NOMO-1 treated with dmso at 0.1 percent for 144 hours (cell line): Measurements from ENCODE around the gene EPYC.

Experiments
- DNase-seq: peaks from one replicate; lab custom pipeline; 2025; ENCODE audit not compliant: unreplicated experiment; lab: John Stamatoyannopoulos, UW

The EPYC gene

DNA sequence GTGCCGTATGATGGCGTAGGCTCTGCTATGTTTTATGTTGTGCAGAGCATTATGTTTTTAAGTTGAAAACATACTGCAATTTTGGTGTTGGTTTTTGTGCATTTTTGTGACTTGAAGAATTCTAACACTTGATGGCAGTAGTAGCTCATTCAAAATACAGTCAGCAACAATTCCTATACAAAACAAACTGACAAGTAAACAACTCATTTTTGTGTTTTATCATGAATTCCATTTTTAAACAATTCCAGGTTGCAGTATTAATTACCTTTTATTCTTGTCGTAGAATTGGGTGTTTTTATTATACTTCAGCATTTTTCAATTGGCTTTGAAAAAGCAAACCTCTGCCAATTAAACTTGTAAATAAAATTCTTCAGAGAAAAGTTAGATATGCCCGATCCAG lies 45.7 kb downstream of the EPYC start:
- no peak for DNase-seq

DNA sequence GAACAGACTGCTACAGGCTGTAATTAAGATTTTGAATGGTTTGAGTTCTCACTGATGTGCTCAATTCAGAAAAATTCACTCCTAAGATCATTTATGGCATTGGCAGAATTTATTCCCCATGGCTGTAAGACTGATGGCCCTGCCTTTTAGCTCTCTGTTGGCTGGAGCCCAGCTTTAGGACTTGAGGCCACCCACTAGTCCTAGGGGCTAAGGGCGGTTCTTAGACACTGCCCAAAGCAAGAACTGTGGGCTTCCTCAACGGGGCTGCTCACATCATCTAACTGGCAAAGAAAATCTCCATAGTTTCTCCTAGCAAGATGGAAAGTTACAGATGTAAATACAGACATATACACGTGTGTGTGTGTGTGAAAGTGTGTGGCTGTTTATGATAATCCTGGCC lies 46.4 kb downstream of the EPYC start:
- DNase-seq: no peak

DNA sequence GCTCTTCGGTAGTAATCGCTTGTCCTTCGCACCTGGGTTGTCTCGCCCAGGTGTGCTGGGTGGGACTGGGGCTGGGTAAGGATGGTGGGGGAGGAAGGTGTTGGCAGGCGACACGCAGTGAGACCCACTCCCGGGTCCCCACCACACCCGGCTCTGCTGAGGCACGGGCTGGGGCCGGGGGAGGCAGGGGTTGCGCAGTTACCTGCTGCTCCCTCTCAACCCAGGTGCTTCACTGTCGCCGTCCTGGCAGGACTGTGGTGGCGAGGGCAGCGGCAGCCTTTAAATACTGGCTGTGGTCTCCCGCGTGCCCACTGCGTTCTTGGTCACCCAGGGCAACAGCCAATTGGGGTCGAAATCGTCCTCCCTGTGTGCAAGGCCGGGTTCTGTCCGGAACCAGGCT lies 49.9 kb downstream of the EPYC start, which contains the start of gene CCER1:
CCER1 (minus strand) TSS at position 256 of the 400 bp plus-strand sequence. CDS start 434 bp downstream, outside the sequence.
- no peak for DNase-seq

DNA sequence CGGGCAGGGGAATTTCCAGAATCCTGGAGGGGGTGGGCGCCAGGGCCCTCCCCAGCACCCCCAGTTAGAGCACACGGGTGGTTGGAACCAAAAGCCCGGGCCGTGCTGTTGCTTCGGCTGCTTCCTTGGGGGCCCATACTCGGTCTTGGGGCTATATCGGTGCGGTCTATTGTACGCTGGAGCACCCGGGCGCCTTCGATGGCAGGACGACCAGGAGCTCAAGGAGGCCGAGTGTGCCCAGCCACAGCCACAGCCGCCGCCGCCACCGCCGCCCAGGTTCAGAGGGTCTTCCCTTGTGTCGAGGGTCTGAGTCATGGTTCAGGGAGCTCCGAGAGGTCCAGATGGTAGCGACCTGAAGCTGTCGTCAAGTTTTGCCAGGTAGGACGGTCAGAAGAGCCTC lies 50.3 kb downstream of the EPYC start:
- no peak for DNase-seq

DNA sequence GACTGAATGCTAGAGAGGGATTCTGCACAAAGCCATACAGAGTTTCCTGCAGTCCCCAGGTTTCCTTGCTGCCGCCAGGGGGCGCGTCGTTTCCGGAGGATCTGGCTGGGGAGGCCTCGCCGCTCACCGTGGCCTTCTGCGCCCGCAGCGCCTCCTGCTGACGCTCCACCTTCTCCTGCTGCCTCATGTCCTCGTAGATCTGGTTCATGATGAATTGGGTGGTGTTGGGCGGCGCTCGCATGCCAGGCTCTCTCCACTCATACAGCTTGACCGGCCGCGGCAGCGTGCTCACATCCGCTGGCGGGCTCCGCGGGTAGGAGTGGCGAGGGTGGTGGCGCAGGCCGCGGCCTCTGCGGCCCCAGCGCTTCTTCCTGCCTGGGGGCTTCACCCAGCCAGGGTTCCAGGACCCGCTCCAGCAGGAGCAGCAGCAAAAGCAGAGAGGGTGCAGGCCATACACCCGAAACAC lies 50.8 kb downstream of the EPYC start:
- no peak for DNase-seq

DNA sequence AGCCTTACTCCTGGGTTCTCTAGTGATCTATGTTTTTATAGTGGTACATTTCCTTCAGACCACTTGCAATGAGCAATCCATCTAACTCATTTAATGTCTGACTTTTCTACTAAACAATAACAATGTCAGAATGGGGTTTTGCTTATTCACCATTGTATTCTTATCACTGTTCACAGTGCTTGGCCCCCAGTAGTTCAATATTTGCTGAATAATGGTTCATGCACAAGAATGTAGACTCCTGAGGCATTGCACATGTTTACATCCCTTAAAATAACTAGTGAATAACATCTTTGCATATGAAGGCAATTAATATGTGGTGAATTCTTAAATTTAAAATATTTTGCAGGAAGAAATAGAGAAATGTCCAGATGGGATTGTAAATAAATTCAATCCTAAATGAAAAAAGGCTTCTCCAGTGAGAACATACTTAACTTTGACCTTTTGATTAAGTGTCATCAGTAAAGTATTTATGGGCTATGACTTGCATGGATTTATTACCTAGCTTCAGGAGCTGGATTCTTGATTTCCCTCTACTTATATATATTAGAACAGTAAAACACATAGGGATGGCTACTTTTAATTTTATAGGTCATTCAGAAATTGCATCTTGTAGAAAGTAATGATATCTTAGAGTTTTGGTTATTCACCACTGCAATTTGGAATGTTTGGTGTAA lies 53.2 kb downstream of the EPYC start:
- DNase-seq: no peak

DNA sequence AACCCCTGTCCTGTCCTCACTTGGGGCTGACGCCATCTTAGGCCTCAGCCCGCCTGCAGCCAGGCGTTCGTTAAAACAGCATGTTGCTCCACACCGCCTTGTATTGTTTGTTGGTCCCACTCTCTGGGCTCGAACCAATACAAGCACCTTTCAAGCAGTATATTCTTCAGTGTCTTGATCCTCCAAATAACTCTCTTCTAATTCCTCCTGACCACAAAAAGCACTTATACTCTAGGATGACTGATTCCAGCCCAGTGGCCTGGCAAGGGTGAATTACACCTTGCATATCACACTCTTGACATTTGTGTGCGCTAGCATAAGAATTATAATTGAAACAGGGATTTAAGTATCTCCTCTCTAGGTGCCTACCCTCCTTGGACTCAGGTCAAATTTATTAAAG lies 56.9 kb downstream of the EPYC start:
- DNase-seq: no peak

DNA sequence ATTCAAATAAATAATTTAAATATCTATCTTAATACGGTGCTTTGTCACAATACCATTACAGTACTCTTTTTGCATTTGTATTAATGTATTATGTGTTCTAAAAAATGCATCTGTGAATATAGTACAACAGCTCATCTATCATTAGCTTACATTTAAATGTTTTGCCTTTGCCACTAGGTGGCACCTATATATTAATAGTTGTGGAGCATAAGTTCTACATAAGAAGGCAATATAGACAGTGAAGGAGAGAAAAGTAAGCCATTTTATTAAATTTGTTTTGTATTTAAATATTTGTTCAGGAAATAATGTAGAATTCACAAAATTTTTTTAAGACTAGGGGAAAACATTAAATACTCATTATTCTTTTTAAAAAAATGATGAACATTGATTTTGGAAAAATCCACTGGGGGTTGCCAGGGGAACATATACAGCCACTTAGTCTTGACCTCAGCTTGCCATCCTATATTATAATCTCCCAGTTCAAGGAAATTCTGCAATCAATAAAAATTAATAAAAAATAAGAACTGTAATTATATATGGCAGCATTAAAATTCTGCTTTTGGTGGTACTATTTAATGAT lies 59.6 kb downstream of the EPYC start:
- no peak for DNase-seq

DNA sequence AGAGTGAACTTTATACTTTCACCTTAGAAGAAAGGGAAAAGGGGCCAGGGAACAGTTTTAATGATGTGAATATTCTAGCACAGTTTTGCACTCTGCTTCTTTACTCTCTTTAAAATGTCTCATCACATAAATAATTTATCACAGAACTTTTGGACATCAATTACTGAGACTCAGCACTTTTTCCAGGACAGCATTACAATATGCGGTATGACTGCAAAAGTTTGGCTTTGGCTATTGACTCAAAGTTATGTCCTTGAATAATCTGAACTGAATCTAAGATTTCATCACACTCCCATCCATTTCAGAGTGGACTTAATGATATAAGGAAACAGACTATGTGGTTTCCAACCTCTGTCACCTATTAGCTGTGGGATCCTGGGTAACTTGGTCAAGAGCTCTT lies 61.5 kb downstream of the EPYC start:
- DNase-seq: no peak

DNA sequence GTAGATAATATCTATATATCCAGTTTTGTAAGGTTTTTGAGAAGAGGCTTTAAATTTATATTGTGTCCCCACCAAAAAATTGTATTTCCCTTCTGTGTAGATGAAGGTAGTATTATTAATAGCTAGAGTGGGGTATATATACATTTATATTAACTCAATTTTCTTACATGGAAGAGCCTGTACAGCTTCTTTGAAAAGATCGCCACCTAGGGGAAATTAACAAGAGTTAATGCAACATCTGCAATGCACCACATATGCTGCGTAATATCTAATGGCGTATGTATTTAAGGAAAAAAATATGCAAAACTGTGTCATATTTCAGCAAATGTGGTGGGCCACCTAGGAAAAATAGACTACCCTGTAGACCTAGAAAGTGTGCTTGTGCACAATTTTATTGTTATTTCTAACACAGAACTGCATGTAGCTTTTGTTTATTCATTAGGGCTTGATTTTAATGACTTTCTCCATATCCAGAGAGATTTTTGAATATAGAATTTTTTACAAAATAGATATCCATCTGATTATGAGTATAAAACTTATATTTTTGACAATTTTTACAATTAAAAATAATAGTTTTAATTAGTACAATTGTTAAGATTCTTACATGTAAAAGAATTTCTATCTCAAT lies 63.8 kb downstream of the EPYC start:
- no peak for DNase-seq

DNA sequence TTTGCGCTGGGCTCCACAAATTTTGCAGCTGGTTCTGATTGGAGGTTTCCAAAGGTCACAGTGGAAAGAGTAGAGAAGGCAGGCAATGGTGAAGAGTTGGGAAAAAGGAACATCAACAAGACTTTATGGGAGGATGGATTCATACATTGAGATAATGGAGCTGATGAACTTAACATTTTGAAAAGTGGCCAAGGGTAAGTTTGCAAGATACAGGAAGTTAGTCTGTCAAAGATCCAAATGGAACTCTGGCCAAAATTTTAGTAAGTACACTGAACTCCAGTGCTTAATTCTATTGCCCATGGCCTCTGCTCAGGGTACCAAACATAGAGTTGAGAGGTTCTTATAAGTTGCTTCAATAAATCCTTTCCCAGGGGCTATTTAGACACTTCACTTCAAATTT lies 65.4 kb downstream of the EPYC start:
- DNase-seq: no peak

DNA sequence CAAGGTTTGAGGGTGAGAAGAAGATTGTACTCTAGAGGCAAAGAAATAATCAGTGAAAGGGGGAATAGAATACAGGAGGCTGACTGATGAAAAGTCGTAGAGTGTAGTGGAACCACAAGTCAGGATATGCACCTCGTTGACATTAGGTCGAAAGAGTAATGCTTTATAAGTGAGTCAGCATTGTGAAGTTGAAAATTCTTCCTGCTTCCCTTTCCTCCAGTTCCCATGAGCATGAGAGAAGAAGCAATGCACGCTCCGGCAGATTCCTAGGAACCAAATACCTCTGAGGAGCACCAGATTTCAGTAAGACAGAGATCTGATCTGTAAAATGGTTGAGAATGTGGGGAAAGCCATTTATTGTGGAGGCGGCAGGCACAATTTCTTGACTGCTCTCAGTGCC lies 66.3 kb downstream of the EPYC start:
- no peak for DNase-seq

DNA sequence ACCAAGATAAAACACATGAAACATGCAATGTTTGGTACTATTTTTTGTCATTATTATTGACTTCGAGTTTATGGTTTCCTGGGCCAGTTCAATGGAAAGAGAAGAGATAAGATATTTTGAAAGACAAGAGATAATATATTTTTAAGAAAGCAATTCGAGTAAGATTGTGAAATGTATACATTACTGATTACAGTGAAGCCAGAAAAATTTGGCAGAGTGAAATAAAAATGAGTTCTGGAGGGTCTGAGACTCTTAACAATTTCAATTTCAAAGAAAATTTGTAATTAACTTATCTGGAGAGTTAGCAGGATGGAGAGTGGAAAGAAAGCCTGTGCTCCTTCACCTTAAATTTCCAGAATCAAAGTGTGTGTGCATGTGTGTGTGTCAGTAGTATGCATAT lies 67.1 kb downstream of the EPYC start:
- no peak for DNase-seq

DNA sequence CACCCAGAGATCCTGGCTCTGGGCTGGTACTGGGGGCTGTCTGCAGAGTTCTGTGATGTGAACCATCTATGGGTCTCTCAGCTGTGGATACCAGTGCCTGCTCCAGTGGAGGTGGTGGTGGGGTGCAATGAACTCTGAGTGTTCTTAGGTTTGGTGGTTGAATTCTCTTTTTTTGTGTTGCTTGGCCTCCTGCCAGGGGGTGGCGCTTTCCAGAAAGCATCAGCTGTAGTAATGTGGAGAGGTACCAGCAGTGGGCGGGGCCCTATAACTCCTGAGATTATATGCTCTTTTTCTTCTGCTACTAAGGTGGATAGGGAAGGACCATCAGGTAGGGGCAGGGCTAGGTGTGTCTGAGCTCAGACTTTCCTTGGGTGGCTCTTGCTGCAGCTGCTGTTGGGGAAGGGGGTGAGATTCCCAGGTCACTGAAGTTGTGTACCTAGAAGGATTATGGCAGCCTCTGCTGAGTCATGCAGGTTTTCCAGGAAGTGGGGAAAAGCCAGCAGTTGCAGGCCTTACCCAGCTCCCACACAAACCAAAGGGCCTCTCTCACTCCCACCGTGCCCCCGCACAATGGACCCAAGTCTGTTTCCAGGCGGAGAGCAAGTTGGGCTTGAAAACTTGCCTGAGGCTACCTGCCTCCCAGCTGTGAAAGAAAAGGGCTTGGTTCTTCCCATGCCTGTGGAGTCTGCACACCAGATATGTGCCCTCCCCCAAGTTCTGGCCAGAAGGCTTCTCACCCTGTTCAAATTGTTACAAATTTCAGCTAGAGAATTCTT lies 68.4 kb downstream of the EPYC start:
- DNase-seq: no peak

DNA sequence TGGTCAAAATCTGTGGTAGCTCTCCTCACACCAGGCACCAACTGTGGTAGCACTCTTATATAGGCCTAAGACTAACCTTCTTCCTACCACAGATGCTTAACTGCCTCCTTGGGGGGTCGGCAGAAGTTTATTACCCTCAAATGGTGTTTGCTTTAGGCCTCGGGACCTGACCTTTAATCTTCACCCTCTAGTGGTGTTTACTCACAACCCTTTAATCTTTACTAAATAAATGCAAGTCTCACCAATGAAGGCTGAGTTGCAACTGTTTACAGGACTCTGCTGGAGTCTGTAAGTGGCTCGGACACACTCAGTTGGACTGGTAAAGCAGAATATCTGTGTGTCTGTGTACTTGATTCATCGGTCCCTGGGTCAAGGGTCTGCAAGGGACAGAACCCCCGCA lies 79.2 kb downstream of the EPYC start:
- DNase-seq: no peak

DNA sequence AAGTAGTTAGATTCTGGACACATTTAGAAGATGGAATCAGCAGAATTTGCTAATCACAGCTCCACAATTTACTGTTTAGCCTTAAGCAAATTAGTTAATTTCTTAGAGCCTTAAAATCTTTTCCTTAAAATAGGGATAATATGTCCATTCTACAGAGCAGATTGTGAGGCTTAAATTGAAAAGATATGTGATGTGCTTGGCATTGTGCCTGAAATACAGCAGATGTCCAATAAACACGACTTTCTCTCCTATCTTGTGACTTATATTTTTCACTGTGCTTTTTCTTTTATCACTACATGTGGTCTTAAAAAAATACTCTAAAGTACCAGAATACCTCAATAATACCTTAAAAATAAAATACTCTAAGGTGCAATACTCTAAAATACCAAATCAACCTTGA lies 80.4 kb downstream of the EPYC start:
- no peak for DNase-seq

DNA sequence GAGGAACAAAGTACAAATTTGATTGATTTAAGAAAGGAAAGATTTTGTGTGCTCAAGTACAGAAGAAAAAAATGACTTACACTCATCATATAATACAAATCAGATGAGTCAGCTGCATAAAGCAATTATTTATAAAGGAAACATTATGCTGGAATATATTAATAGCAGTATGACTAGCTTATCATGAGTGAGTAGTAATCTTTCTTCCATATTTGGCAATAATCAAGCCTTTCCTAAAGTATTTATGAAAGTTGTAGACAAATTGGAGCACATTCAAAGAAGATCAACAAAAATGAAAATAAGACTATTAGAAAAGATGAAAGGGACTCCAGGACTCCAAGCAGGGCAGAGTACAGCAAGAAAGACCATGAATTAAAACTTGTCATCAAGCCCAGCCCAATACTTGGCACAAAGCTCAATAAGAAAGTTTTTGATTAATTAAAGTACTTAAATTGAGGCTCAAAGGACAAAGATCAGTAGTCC lies 82.6 kb downstream of the EPYC start:
- no peak for DNase-seq

DNA sequence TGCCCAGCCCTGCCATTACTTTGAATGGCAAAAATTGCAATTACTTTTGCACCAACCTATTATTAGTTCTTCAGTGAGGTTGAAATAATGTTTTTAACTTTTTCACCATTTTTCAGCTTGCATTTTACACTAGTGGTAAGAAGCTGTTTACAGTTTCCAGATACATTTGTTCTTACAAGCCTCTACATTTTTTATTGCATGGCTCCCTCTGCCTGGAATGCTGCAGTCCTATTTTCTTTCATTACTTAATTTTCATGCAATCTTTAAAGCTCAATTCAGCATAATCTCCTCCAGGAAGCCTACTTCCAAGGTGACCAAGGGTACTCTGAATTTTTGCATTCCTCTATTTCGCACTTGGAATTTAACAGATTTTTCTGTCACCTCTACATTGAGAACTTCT lies 83.2 kb downstream of the EPYC start:
- DNase-seq: no peak

DNA sequence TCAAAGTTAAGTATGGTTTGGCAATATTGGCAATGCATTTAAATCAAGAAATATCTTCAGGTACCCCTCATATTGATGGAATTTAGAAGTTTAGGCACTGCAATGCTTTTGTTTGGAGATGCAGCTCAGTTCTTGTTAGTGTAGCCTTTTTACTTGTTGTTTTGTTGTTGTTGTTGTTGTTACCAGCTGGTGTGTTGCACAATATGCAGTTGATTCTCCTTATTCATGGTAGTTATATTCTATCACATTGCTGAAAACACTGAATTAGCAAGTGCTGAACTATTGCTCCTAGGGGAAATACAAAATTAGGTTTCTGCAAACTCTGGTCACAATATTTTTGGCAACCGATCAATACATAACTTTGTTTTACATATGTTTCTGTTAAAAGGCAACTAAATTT lies 84.5 kb downstream of the EPYC start:
- no peak for DNase-seq

DNA sequence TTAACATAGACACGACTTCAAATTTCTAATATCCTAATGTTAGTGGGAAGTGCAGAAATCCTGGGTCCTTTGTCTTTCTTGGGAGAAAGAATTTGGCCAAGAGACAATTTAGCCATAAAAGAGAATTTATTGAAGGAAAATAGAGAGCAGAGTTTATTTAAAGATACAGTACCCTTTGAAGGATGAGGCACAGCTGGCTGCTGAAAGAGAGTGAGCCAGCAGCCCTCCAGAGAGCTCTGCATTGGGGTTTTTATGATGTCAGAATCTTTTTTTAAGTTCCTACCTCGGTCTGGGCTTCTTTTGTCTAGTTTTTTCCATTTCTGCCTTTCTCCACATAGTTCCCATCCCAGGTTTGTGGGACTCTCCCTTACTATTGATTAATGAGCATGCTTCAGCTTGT lies 87.3 kb downstream of the EPYC start:
- no peak for DNase-seq

DNA sequence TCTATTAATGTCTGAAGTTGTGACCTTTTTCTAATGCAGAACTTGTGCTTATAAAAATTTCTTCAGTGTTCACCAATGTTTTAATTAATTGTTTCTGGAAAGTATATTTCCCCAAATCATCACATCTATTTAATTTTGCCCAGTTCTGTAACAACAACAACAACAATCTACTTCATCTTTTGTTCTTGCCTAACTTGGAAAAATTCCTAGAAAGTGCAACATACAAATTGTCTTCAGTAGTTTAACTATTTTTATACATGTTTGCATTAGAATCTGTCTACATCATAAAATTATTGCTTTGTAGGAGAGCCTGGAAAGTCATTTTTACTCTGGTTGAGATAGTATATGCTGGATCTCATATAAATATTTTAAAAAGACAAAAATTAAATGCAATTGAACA lies 88.3 kb downstream of the EPYC start:
- DNase-seq: no peak

DNA sequence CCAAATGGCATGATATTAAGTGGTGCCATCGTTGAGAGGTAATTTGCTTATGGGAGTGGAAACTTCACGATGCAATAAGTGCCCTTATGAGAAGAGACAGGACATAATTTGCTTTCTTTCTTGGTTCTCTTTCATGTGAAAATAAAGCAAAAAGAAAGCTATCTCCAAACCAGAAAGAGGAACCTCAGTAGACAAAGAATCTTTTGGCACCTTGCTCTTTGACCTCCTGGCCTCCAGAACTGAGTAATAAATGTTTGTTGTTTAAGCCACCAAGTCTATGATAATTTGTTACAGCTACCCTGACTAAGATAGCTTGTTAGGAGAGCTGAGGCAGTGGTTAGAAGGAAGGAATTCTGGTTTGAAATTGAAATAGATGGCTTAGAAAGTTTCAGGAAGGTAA lies 89.4 kb downstream of the EPYC start:
- DNase-seq: no peak
